ENCODE measurements around the gene RANBP3.

DNA sequence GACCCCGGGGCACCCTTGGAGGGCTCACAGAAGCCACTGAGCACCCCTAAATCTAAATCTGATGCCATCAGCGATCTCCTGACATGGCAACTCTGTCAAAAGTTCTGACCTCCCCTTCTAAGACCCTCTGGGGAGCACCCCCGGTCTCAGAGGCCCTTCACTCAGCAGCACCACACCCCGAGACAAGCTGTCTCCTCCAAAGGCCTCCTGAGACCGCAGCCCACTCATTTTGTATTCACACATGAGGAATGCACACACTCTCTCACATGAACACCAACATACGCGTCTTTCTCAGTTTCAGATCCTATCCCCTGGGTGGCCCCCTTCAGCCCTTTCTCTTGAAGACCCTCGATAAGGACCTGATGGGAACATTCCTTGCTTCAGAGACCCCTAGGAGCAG lies 77.0 kb downstream of the RANBP3 start:
- TF ChIP-seq, protein P1, sequence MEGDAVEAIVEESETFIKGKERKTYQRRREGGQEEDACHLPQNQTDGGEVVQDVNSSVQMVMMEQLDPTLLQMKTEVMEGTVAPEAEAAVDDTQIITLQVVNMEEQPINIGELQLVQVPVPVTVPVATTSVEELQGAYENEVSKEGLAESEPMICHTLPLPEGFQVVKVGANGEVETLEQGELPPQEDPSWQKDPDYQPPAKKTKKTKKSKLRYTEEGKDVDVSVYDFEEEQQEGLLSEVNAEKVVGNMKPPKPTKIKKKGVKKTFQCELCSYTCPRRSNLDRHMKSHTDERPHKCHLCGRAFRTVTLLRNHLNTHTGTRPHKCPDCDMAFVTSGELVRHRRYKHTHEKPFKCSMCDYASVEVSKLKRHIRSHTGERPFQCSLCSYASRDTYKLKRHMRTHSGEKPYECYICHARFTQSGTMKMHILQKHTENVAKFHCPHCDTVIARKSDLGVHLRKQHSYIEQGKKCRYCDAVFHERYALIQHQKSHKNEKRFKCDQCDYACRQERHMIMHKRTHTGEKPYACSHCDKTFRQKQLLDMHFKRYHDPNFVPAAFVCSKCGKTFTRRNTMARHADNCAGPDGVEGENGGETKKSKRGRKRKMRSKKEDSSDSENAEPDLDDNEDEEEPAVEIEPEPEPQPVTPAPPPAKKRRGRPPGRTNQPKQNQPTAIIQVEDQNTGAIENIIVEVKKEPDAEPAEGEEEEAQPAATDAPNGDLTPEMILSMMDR (IDR thresholded peaks at IDR 0.05) = no peak
- no peak for TF ChIP-seq POLR2A (IDR thresholded peaks at IDR 0.05)

All from adrenal gland (tissue), 5 donors.